ENCODE results near the gene KRT1. TPM values are rescaled to one million over a fixed set of nuclear protein-coding genes. Genes with fewer than 3 reads are reported as not detected.

KRT1 gene
- total RNA-seq, 2 experiments from 2014 or later = not detected

- Mint-ChIP-seq H3K4me3 (no peak overlapping the region), H3K36me3 (no peaks in the 10 kb centered on the region), H3K27me3 (peaks cover 5% of the 10 kb centered on the region), H3K4me1 (ENCODE audit: low read depth) (no peaks in the 10 kb centered on the region), H3K9me3 (no peaks in the 10 kb centered on the region), H3K27ac (no peak overlapping the region)
- POLR2A ChIA-PET = no interaction called here
- intact Hi-C loops (cut with micrococcal nuclease) = loop anchor here (10.0 kb wide), 1 partner anchor 178 kb away; no protein-coding TSS in a partner anchor
- CTCF ChIA-PET = no interaction called here
- no peak for DNase-seq
These were observed 16.9 kb upstream of the KRT1 start for GRCh38 chr12:52697058-52697582.

GRCh38 chr12:52696588-52696987 lies 16.4 kb upstream of the KRT1 start:
- ChIA-PET POLR2A (interaction anchor here (0.6 kb wide), 1 partner anchor 341 kb away, joined by 3 read pairs; no protein-coding TSS in a partner anchor), CTCF (no interaction called here)
- Mint-ChIP-seq H3K4me3 (no peak overlapping the region), H3K27ac (no peak overlapping the region), H3K36me3 (no peaks in the 10 kb centered on the region), H3K9me3 (no peaks in the 10 kb centered on the region), H3K27me3 (peaks cover 2% of the 10 kb centered on the region), H3K4me1 (ENCODE audit: low read depth) (peaks cover 2% of the 10 kb centered on the region)
- intact Hi-C loops (cut with micrococcal nuclease) = loop anchor here (10.0 kb wide), 1 partner anchor 178 kb away; no protein-coding TSS in a partner anchor
- no peak for DNase-seq

- H3K27ac Mint-ChIP-seq = no peak overlapping the region
- intact Hi-C loops (cut with micrococcal nuclease) = loop anchor here (10.0 kb wide), 1 partner anchor 180 kb away; no protein-coding TSS in a partner anchor
- ChIA-PET CTCF (no interaction called here), POLR2A (no interaction called here)
- DNase-seq = no peak
- H3K36me3 Mint-ChIP-seq = no peaks in the 10 kb centered on the region
- H3K27me3 Mint-ChIP-seq = peaks cover 2% of the 10 kb centered on the region
- H3K4me1 Mint-ChIP-seq (ENCODE audit: low read depth) = peaks cover 11% of the 10 kb centered on the region
- no peaks in the 10 kb centered on the region for H3K9me3 Mint-ChIP-seq
- H3K4me3 Mint-ChIP-seq = no peak overlapping the region
These were observed 14.8 kb upstream of the KRT1 start for GRCh38 chr12:52695039-52695438.

GRCh38 chr12:52694151-52694550 lies 13.9 kb upstream of the KRT1 start:
- POLR2A ChIA-PET = no interaction called here
- CTCF ChIA-PET = no interaction called here
- no peaks in the 10 kb centered on the region for H3K27me3 Mint-ChIP-seq
- H3K36me3 Mint-ChIP-seq = no peaks in the 10 kb centered on the region
- DNase-seq = no peak
- intact Hi-C loops (cut with micrococcal nuclease) = loop anchor here (10.0 kb wide), 1 partner anchor 181 kb away; no protein-coding TSS in a partner anchor
- no peaks in the 10 kb centered on the region for H3K9me3 Mint-ChIP-seq
- no peak overlapping the region for H3K27ac Mint-ChIP-seq
- peaks cover 14% of the 10 kb centered on the region for H3K4me1 Mint-ChIP-seq (ENCODE audit: low read depth)
- no peak overlapping the region for H3K4me3 Mint-ChIP-seq

GRCh38 chr12:52693261-52693660 lies 13.1 kb upstream of the KRT1 start:
- Mint-ChIP-seq H3K4me1 (ENCODE audit: low read depth) (peaks cover 14% of the 10 kb centered on the region), H3K9me3 (no peaks in the 10 kb centered on the region), H3K27ac (no peak overlapping the region), H3K36me3 (no peaks in the 10 kb centered on the region), H3K27me3 (no peaks in the 10 kb centered on the region), H3K4me3 (no peak overlapping the region)
- intact Hi-C loops (cut with micrococcal nuclease) = loop anchor here (10.0 kb wide), 1 partner anchor 182 kb away; no protein-coding TSS in a partner anchor
- CTCF ChIA-PET = interaction anchor here (1.0 kb wide), 1 partner anchor 177 kb away, joined by 3 read pairs; no protein-coding TSS in a partner anchor
- POLR2A ChIA-PET = no interaction called here
- no peak for DNase-seq

- no peak overlapping the region for H3K27ac Mint-ChIP-seq
- POLR2A ChIA-PET = no interaction called here
- H3K9me3 Mint-ChIP-seq = no peaks in the 10 kb centered on the region
- no peaks in the 10 kb centered on the region for H3K36me3 Mint-ChIP-seq
- intact Hi-C loops (cut with micrococcal nuclease) = loop anchor here (10.0 kb wide), 1 partner anchor 183 kb away; no protein-coding TSS in a partner anchor
- CTCF ChIA-PET = interaction anchor here (1.2 kb wide), 1 partner anchor 193 kb away, joined by 4 read pairs; no protein-coding TSS in a partner anchor
- H3K4me1 Mint-ChIP-seq (ENCODE audit: low read depth) = peaks cover 14% of the 10 kb centered on the region
- no peak for DNase-seq
- H3K27me3 Mint-ChIP-seq = no peaks in the 10 kb centered on the region
- no peak overlapping the region for H3K4me3 Mint-ChIP-seq
These were observed 12.0 kb upstream of the KRT1 start for GRCh38 chr12:52692254-52692653.

- no peak overlapping the region for H3K4me3 Mint-ChIP-seq
- CTCF ChIA-PET = interaction anchor here (1.2 kb wide), 1 partner anchor 193 kb away, joined by 4 read pairs; no protein-coding TSS in a partner anchor
- POLR2A ChIA-PET = no interaction called here
- no peak overlapping the region for H3K27ac Mint-ChIP-seq
- H3K9me3 Mint-ChIP-seq = no peaks in the 10 kb centered on the region
- intact Hi-C loops (cut with micrococcal nuclease) = loop anchor here (10.0 kb wide), 1 partner anchor 183 kb away; no protein-coding TSS in a partner anchor
- no peaks in the 10 kb centered on the region for H3K27me3 Mint-ChIP-seq
- no peak for DNase-seq
- H3K4me1 Mint-ChIP-seq (ENCODE audit: low read depth) = peaks cover 14% of the 10 kb centered on the region
- H3K36me3 Mint-ChIP-seq = no peaks in the 10 kb centered on the region
These were observed 11.6 kb upstream of the KRT1 start for GRCh38 chr12:52691841-52692150.

- intact Hi-C loops (cut with micrococcal nuclease) = loop anchor here (10.0 kb wide), 1 partner anchor 184 kb away; no protein-coding TSS in a partner anchor
- peaks cover 14% of the 10 kb centered on the region for H3K4me1 Mint-ChIP-seq (ENCODE audit: low read depth)
- H3K4me3 Mint-ChIP-seq = peak overlapping the region; percentile 53
- CTCF ChIA-PET = interaction anchor here (0.7 to 1.2 kb wide), 4 partner anchors 179 to 364 kb away, joined by 3 to 4 read pairs (median 3); no protein-coding TSS in a partner anchor
- H3K9me3 Mint-ChIP-seq = no peaks in the 10 kb centered on the region
- POLR2A ChIA-PET = no interaction called here
- no peaks in the 10 kb centered on the region for H3K27me3 Mint-ChIP-seq
- H3K36me3 Mint-ChIP-seq = no peaks in the 10 kb centered on the region
- DNase-seq = peak; percentile 65
- no peak overlapping the region for H3K27ac Mint-ChIP-seq
These were observed 11.1 kb upstream of the KRT1 start for GRCh38 chr12:52691076-52691840.

- Mint-ChIP-seq H3K36me3 (no peaks in the 10 kb centered on the region), H3K27ac (no peak overlapping the region), H3K4me3 (no peak overlapping the region), H3K27me3 (no peaks in the 10 kb centered on the region), H3K9me3 (no peaks in the 10 kb centered on the region), H3K4me1 (ENCODE audit: low read depth) (peaks cover 14% of the 10 kb centered on the region)
- ChIA-PET CTCF (interaction anchor here (0.7 to 1.2 kb wide), 3 partner anchors 180 to 363 kb away, joined by 3 read pairs; no protein-coding TSS in a partner anchor), POLR2A (no interaction called here)
- DNase-seq = no peak
- intact Hi-C loops (cut with micrococcal nuclease) = loop anchor here (10.0 kb wide), 1 partner anchor 184 kb away; no protein-coding TSS in a partner anchor
These were observed 10.3 kb upstream of the KRT1 start for GRCh38 chr12:52690351-52691075.

- no peak for DNase-seq
- H3K27ac Mint-ChIP-seq = no peak overlapping the region
- H3K4me3 Mint-ChIP-seq = no peak overlapping the region
- H3K27me3 Mint-ChIP-seq = no peaks in the 10 kb centered on the region
- H3K9me3 Mint-ChIP-seq = no peaks in the 10 kb centered on the region
- CTCF ChIA-PET = no interaction called here
- H3K4me1 Mint-ChIP-seq (ENCODE audit: low read depth) = peaks cover 14% of the 10 kb centered on the region
- H3K36me3 Mint-ChIP-seq = no peaks in the 10 kb centered on the region
- POLR2A ChIA-PET = no interaction called here
- intact Hi-C loops (cut with micrococcal nuclease) = loop anchor here (10.0 kb wide), 1 partner anchor 185 kb away; no protein-coding TSS in a partner anchor
These were observed 9.7 kb upstream of the KRT1 start for GRCh38 chr12:52689936-52690335.

GRCh38 chr12:52689239-52689638 lies 9.0 kb upstream of the KRT1 start:
- ChIA-PET CTCF (no interaction called here), POLR2A (no interaction called here)
- Mint-ChIP-seq H3K27ac (no peak overlapping the region), H3K27me3 (no peaks in the 10 kb centered on the region), H3K9me3 (no peaks in the 10 kb centered on the region), H3K36me3 (no peaks in the 10 kb centered on the region), H3K4me1 (ENCODE audit: low read depth) (peaks cover 14% of the 10 kb centered on the region), H3K4me3 (no peak overlapping the region)
- no peak for DNase-seq
- intact Hi-C loops (cut with micrococcal nuclease) = no loop called here

- ChIA-PET CTCF (no interaction called here), POLR2A (no interaction called here)
- H3K27me3 Mint-ChIP-seq = no peaks in the 10 kb centered on the region
- no peak for DNase-seq
- H3K27ac Mint-ChIP-seq = no peak overlapping the region
- intact Hi-C loops (cut with micrococcal nuclease) = no loop called here
- H3K4me3 Mint-ChIP-seq = no peak overlapping the region
- H3K4me1 Mint-ChIP-seq (ENCODE audit: low read depth) = peaks cover 14% of the 10 kb centered on the region
- H3K9me3 Mint-ChIP-seq = no peaks in the 10 kb centered on the region
- H3K36me3 Mint-ChIP-seq = no peaks in the 10 kb centered on the region
These were observed 8.3 kb upstream of the KRT1 start for GRCh38 chr12:52688481-52688880.

Data from activated CD4-positive, alpha-beta memory T cell treated with anti-CD3 and anti-CD28 coated beads for 36 hours (primary cell).